Lower leg skin (tissue), 3 donors: Measurements from ENCODE around the gene TP63.

Source experiments
- POLR2A ChIP-seq, 2 donors: fragments of 450-650 bp; IDR thresholded peaks; one replicate each; pipeline ENCODE4 v1.6.1; 2016 to 2017; ENCODE audit warnings: antibody characterized with exemption in 2 of 2, mild to moderate bottlenecking in 1 of 2, moderate library complexity in 1 of 2
- TF ChIP-seq, protein P1 (sequence below), 3 donors: fragments of 450-650 bp; IDR thresholded peaks; one replicate each; pipeline ENCODE4 v1.5.1; 2016; ENCODE audit warnings: antibody characterized with exemption in 3 of 3, mild to moderate bottlenecking in 3 of 3, moderate library complexity in 2 of 3

DNA sequence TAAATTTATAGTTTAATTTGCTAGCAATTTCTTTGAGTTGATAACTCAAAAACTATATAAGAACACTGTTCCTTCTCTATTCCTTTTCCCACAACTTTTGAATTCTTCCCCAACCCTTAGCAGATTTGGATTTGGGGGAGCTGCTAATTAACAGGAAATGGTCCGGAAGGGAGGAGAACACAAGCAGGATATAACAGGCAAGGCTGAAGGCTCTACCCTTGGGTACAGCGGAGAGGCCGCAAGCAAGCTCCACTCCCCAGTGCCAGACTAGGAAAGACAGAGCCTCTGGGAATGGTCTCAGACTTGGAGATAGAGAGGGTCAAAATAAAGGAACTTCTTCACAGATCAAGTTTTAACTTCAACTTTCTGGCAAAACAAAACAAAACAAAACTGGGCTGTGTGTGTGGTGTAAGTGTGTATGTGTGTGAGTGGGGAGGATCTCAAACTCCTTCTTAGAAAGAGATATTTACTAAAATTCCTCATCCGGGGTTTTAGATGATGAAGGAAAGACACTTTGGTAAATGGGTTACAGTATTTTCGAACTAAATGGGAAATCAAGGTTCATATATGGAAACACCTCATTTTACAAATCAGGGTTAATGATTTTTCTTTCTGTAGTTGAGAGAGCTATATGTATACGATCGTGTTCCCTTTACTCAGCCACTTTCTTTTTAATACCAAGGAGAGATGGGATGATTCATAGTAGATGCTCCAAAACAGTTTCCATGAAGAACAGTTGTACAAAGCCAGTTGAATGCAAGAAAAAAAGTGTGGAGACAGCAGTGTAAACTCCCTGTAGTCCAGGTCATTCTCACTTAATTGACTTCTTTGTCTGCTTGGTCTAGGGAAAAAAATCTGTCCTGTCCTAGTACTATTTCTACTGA is 161.1 kb downstream of the TP63 start:
- TF ChIP-seq, protein P1, sequence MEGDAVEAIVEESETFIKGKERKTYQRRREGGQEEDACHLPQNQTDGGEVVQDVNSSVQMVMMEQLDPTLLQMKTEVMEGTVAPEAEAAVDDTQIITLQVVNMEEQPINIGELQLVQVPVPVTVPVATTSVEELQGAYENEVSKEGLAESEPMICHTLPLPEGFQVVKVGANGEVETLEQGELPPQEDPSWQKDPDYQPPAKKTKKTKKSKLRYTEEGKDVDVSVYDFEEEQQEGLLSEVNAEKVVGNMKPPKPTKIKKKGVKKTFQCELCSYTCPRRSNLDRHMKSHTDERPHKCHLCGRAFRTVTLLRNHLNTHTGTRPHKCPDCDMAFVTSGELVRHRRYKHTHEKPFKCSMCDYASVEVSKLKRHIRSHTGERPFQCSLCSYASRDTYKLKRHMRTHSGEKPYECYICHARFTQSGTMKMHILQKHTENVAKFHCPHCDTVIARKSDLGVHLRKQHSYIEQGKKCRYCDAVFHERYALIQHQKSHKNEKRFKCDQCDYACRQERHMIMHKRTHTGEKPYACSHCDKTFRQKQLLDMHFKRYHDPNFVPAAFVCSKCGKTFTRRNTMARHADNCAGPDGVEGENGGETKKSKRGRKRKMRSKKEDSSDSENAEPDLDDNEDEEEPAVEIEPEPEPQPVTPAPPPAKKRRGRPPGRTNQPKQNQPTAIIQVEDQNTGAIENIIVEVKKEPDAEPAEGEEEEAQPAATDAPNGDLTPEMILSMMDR (IDR thresholded peaks at IDR 0.05) = no peak
- TF ChIP-seq POLR2A (IDR thresholded peaks at IDR 0.05) = no peak
